Smooth muscle cell (in vitro differentiated cells): Measurements from ENCODE around the gene MICB. TPM values are rescaled to one million over a fixed set of nuclear protein-coding genes. Genes with fewer than 3 reads are reported as not detected.

Experiments used
- DNase-seq: peaks from one replicate; lab custom pipeline; 2025; ENCODE audit not compliant: unreplicated experiment; lab: John Stamatoyannopoulos, UW
- H2AFZ ChIP-seq: fragments of 200-600 bp; sonication (generic); 2 replicates; pipeline ENCODE4 v1.6.0; 2016; ENCODE audit warnings: antibody characterized with exemption, low read depth, mild to moderate bottlenecking
- H3F3A ChIP-seq: fragments of 200-600 bp; sonication (generic); 2 replicates; pipeline ENCODE4 v1.6.0; 2017; ENCODE audit warnings: antibody characterized with exemption, low read depth
- H3K27ac ChIP-seq: fragments of 200-600 bp; sonication (generic); 2 replicates; pipeline ENCODE4 v1.5.1; 2016; ENCODE audit warnings: low read depth, mild to moderate bottlenecking
- H3K27me3 ChIP-seq: fragments of 200-600 bp; sonication (generic); 2 replicates; pipeline ENCODE4 v1.6.1; 2016; ENCODE audit warnings: low read depth, mild to moderate bottlenecking
- H3K36me3 ChIP-seq: fragments of 200-600 bp; sonication (generic); 2 replicates; pipeline ENCODE4 v1.5.1; 2016; ENCODE audit warnings: low read depth
- H3K4me1 ChIP-seq: fragments of 200-600 bp; sonication (generic); 2 replicates; pipeline ENCODE4 v1.5.1; 2016; ENCODE audit warnings: low read depth
- H3K4me2 ChIP-seq: fragments of 200-600 bp; sonication (generic); 2 replicates; pipeline ENCODE4 v1.6.0; 2016; ENCODE audit warnings: mild to moderate bottlenecking
- H3K4me3 ChIP-seq: fragments of 200-600 bp; sonication (generic); 2 replicates; pipeline ENCODE4 v1.5.1; 2016; ENCODE audit warnings: mild to moderate bottlenecking
- H3K79me2 ChIP-seq: fragments of 200-600 bp; sonication (generic); 2 replicates; pipeline ENCODE4 v1.6.0; 2016; ENCODE audit warnings: low read depth, mild to moderate bottlenecking
- H3K9ac ChIP-seq: fragments of 200-600 bp; sonication (generic); 2 replicates; pipeline ENCODE4 v1.6.0; 2016; ENCODE audit warnings: low read depth
- H3K9me3 ChIP-seq: fragments of 200-600 bp; sonication (generic); replicated peaks from 2 replicates; pipeline ENCODE4 v1.5.1; 2016; ENCODE audit warnings: low read depth
- H4K20me1 ChIP-seq: fragments of 200-600 bp; sonication (generic); 2 replicates; pipeline ENCODE4 v1.6.0; 2016; ENCODE audit warnings: low read depth
- WGBS: methylation state at CpG from one replicate; pipeline ENCODE4 v1.1.7; 2016; ENCODE audit warnings: low lambda C conversion rate; 5-methylcytosine and 5-hydroxymethylcytosine counted together
- polyA plus RNA-seq: library from polyadenylated mRNA; unstranded; fragments of >200 nt; fragmentation: Nextera tagmentation; extraction: Ambion mirVana; gene quantifications from 2 replicates; pipeline ENCODE4 v1.2.1, GENCODE V29; 2016
- total RNA-seq: library from RNA; depleted of rRNA; stranded (reverse); fragments of >200 nt; gene quantifications from 2 replicates; pipeline ENCODE4 v1.2.3, GENCODE V29; 2014
- TF ChIP-seq, protein P1 (sequence below): fragments of 200-600 bp; sonication (generic); IDR thresholded peaks from 2 replicates; pipeline ENCODE4 v1.5.1; 2017; ENCODE audit warnings: borderline replicate concordance, mild to moderate bottlenecking, antibody characterized with exemption; ENCODE audit not compliant: insufficient read depth, poor library complexity, severe bottlenecking

The MICB gene
- total and polyA plus RNA-seq, 2 experiments from 2014 or later = 2.4 to 2.9 TPM

DNA sequence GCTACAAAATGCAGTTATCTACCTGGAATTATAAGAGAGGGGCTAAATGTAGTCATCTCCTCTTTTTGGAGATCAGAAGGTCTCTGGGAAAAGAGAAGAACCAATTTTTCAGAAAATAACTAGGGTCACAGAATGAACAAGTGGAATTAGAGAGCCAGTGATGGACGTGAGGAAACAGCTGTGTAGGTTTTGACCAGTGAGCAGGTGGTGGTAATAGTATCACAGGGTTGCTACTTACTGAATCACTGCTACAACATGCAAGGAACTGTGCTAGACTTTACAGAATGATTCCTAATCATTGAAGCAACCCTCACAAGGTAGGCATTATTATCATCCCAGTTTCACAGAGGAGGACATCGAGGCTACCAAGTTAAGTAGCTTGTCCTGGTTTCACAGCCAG lies 46.7 kb downstream of the MICB start:
- H3K27ac ChIP-seq = no peak overlapping the region
- H2AFZ ChIP-seq = no peak overlapping the region
- peaks cover 18% of the 10 kb centered on the region for H4K20me1 ChIP-seq
- DNase-seq = no peak
- H3K36me3 ChIP-seq = no peaks in the 10 kb centered on the region
- no peak overlapping the region for H3K4me2 ChIP-seq
- TF ChIP-seq, protein P1, sequence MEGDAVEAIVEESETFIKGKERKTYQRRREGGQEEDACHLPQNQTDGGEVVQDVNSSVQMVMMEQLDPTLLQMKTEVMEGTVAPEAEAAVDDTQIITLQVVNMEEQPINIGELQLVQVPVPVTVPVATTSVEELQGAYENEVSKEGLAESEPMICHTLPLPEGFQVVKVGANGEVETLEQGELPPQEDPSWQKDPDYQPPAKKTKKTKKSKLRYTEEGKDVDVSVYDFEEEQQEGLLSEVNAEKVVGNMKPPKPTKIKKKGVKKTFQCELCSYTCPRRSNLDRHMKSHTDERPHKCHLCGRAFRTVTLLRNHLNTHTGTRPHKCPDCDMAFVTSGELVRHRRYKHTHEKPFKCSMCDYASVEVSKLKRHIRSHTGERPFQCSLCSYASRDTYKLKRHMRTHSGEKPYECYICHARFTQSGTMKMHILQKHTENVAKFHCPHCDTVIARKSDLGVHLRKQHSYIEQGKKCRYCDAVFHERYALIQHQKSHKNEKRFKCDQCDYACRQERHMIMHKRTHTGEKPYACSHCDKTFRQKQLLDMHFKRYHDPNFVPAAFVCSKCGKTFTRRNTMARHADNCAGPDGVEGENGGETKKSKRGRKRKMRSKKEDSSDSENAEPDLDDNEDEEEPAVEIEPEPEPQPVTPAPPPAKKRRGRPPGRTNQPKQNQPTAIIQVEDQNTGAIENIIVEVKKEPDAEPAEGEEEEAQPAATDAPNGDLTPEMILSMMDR = no peak
- H3K27me3 ChIP-seq = no peaks in the 10 kb centered on the region
- peaks cover 14% of the 10 kb centered on the region for H3F3A ChIP-seq
- WGBS = 91% methylated on average over 2 of the region's 2 CpGs
- H3K4me3 ChIP-seq = no peak overlapping the region
- H3K9me3 ChIP-seq = no peaks in the 10 kb centered on the region
- H3K9ac ChIP-seq = no peak overlapping the region
- peaks cover 22% of the 10 kb centered on the region for H3K4me1 ChIP-seq
- peaks cover 44% of the 10 kb centered on the region for H3K79me2 ChIP-seq

DNA sequence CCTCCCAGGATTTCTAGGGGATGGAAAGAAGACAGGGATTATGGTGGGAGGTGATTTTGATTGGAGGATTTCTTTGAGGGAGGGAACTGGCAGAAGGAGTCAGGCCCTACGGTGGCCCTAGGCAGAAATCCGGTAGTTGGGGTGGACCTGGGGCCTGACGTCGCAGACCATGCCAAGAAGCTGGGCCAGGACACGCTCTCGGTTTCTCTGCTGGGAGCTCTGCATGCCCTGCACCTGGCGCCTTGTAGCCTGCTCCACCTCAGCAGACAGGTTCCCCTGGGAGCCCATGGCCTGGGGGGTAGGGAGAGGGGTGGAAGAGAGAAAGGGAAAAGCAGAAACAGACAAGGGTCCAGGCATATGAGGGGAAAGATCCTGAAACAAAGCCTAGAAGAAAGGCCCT lies 47.3 kb downstream of the MICB start:
- Histone ChIP-seq H3K27ac (no peak overlapping the region), H3K4me2 (no peak overlapping the region), H3K79me2 (peaks cover 37% of the 10 kb centered on the region), H3K9me3 (no peaks in the 10 kb centered on the region), H4K20me1 (peaks cover 12% of the 10 kb centered on the region), H3K4me3 (no peak overlapping the region), H3F3A (peaks cover 14% of the 10 kb centered on the region), H3K27me3 (no peaks in the 10 kb centered on the region), H3K9ac (no peak overlapping the region), H2AFZ (no peak overlapping the region), H3K36me3 (no peaks in the 10 kb centered on the region), H3K4me1 (peaks cover 16% of the 10 kb centered on the region)
- TF ChIP-seq, protein P1 = no peak
- DNase-seq = no peak
- 82% methylated on average over 7 of the region's 7 CpGs for WGBS

DNA sequence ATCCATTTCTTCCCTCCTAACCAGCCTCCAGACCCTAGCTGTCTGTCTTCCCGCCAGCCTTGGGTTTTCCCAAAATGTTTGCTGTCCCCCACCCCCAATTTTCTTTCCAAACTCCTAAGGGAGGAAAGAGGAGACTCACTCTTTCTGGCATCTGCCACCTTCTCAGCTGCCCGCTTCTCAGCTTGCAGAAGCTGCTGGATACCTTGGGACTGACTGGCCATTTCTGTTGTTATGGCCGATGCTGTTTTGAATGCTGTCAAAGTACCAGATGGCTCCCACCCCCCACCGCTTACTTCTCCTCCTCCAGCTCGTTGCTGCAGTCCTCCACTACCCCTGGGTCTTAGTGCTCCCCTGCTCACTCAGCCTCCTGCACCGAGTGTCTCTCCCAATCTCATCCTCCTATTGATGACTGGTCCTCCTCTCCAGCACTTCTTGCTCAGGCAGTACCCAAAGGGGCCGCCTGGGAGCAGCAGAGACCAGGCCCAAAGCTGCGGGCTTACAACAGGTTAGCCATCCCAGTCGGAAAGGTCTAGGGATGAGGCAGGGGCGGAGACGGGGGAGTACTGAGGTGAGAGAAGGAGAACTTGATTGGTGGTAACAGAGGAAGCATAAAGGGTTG lies 48.5 kb downstream of the MICB start, which contains the start of gene ATP6V1G2:
TSS of gene ATP6V1G2 (minus strand) at position 270 of the 619 bp plus-strand sequence. CDS start at position 221, 49 bp downstream.
- H3K4me1 ChIP-seq = peaks cover 12% of the 10 kb centered on the region
- H3F3A ChIP-seq = peaks cover 14% of the 10 kb centered on the region
- H3K79me2 ChIP-seq = peaks cover 28% of the 10 kb centered on the region

More for the DNA sequence above, 48.5 kb downstream of the MICB start, which contains the start of gene ATP6V1G2:
- TF ChIP-seq, protein P1 = peak; percentile 99
- peak; percentile 57 for DNase-seq
- H3K9ac ChIP-seq = peak within 1 kb of the TSS; percentile 85
- H3K4me2 ChIP-seq = peak within 1 kb of the TSS; percentile 91
- H4K20me1 ChIP-seq = no peaks in the 10 kb centered on the region
- H3K4me3 ChIP-seq = peak within 1 kb of the TSS; percentile 74
- no peaks in the 10 kb centered on the region for H3K36me3 ChIP-seq
- H3K27me3 ChIP-seq = no peaks in the 10 kb centered on the region
- H3K27ac ChIP-seq = peak within 1 kb of the TSS; percentile 79
- peak within 1 kb of the TSS; percentile 91 for H2AFZ ChIP-seq
- no peaks in the 10 kb centered on the region for H3K9me3 ChIP-seq
- 5% methylated on average over 11 of the region's 11 CpGs for WGBS
